Choroid plexus epithelial cell (primary cell): Measurements from ENCODE around the gene TNFSF9.

Experiments used
- DNase-seq: peaks from one replicate; pipeline ENCODE4 v3.0.0-alpha.2; 2010; ENCODE audit warnings: low read depth
- H3K4me3 ChIP-seq: 2 replicates; pipeline ENCODE4 v1.5.1; 2011; ENCODE audit warnings: low read depth, mild to moderate bottlenecking, control low read depth, low read length, moderate library complexity
- TF ChIP-seq, protein P1 (sequence below): conservative IDR thresholded peaks from 2 replicates; pipeline ENCODE4 v1.5.1; 2011; ENCODE audit warnings: low read depth, mild to moderate bottlenecking, control low read depth, inconsistent platforms, low read length, moderate library complexity

TNFSF9 gene

DNA sequence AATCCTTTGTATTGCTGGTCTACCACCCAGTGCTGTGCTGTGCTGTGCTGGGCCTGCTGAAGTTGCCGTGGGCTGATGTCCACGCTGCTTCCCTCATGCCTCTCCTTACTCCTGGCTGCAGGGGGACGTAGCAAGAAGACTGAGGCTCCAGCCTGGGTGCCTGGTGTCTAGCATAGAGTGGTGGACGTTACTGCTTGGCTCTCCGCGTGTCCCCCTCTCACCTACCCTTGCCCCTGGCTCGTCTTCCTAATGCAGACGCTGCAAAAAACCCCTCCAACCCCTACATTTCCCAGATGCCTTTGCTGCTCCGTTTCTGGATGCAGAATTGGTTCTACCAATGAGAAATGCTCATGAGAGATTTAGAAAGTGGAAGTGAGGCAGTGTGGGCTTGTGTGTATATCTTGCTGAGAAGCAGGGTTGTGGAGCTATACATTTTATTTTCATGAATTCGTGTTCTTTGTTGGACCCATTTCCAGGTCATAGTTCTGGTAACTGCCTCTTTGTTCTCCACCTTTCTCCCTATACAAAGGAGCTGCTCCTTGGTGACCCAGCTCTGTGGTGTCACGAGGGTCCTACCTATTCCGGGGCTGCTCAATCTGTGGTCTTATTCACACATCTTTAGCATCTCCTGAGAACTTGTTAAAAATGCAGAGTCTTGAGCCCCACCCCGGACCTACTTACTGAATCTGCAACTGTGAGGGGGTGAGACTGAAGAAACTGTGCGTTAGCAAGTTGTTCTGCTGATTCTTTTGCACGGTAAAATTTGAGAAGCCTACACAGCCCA, 41.4 kb upstream of the TNFSF9 start:
- H3K4me3 ChIP-seq: no peak overlapping the region
- TF ChIP-seq, protein P1, sequence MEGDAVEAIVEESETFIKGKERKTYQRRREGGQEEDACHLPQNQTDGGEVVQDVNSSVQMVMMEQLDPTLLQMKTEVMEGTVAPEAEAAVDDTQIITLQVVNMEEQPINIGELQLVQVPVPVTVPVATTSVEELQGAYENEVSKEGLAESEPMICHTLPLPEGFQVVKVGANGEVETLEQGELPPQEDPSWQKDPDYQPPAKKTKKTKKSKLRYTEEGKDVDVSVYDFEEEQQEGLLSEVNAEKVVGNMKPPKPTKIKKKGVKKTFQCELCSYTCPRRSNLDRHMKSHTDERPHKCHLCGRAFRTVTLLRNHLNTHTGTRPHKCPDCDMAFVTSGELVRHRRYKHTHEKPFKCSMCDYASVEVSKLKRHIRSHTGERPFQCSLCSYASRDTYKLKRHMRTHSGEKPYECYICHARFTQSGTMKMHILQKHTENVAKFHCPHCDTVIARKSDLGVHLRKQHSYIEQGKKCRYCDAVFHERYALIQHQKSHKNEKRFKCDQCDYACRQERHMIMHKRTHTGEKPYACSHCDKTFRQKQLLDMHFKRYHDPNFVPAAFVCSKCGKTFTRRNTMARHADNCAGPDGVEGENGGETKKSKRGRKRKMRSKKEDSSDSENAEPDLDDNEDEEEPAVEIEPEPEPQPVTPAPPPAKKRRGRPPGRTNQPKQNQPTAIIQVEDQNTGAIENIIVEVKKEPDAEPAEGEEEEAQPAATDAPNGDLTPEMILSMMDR: no peak
- no peak for DNase-seq

DNA sequence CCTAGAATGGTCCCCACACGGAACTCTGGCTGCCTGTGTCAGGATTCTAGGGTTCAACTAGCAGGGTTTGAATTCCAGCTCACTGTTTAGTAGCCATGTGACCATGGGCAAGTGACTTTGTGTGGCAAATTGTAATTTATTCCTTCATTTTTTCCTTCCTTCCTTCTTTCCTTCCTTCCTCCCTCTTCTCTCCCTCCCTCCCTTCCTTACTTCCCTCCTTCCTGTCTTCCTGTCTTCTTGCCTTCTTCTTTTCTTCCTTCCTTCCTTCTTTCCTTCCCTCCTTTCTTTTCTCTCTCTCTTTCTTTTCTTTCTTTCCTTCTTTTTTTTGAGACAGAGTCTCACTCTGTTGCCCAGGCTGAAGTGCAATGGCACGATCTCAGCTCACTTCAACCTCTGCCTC, 40.7 kb upstream of the TNFSF9 start:
- H3K4me3 ChIP-seq: no peak overlapping the region
- TF ChIP-seq, protein P1: no peak
- DNase-seq: no peak

DNA sequence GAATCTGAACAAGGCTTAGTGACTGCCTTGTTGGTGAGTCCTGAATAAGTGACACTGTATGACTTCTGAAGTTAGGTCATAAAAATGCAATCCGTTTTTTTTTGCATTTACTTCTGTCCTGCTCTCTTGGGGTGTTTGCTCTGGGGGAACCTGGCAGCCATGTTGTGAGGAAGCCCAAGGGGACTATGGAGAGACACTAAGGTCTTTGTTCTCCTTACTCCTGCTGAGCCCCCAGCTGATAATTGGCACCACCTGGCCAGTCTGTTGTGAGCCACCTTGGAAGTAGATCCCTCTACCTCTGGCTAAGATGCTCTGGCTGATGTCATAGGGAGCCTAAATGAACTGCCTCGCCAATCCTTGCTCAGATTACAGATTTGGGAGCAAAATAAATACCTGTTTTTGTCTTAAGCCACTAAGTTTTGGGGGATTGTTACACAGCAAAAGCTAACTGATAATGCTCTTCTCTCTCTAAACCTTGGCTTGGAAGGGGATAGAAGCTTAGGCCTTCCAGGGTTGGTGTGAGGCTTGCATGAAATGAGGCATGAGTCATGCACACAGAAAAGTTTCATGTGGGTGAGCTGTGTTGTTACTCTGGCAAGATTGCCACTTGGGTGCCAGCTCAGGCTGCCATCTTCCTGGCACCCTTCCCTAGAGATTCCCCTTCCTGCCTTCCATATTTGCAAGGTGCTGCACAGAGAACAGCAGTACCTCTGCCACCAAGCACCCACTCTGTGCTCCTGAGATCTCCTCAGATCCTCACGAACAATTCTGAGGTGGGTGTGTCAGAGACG, 38.8 kb upstream of the TNFSF9 start:
- H3K4me3 ChIP-seq: no peak overlapping the region
- no peak for DNase-seq
- TF ChIP-seq, protein P1: no peak

DNA sequence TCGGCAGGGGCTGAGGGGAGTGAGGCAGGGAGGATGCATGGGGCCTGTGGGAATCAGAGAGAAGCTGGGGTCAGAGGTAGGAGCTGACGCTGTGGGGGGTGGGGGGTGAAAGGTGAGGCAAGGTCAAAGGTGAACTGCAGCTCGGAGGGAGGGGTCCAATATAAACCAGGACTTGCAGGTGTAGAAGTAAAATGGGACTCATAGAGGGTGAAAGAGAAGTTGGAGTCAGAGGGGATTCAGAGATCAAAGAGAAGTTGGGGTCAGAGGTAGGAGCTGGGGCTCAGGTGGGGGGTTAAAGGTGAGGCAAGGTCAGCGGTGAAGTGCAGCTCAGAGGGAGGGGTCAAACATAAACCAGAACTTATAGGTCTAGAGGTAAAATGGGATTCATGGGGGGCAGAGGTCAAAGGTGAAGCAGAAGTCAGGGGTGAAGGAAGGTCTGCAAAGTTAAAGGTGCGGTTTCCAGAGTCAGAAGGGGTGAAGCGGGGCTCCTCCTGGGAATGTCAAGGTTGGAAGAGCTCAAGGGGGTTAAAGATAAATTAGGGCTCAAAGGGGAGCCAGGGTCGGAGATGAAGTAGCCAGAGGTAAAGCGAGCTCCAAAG, 36.3 kb upstream of the TNFSF9 start:
- H3K4me3 ChIP-seq: no peak overlapping the region
- TF ChIP-seq, protein P1: no peak
- no peak for DNase-seq

DNA sequence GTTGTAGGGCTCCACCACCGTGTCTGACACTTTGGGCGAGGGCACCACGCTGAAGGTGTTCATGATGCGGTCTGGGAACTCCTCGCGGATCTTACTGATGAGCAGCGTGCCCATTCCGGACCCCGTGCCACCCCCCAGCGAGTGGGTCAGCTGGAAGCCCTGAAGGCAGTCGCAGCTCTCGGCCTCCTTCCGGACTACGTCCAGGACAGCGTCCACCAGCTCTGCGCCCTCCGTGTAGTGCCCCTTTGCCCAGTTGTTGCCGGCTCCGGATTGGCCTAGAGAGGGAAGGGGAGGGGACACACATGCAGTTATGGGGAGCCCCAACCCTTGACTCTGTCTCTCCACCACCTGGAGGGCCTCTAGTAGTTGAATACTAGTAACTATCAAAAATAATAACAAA, 34.9 kb upstream of the TNFSF9 start:
- TF ChIP-seq, protein P1: no peak
- no peak for DNase-seq
- H3K4me3 ChIP-seq: no peak overlapping the region

DNA sequence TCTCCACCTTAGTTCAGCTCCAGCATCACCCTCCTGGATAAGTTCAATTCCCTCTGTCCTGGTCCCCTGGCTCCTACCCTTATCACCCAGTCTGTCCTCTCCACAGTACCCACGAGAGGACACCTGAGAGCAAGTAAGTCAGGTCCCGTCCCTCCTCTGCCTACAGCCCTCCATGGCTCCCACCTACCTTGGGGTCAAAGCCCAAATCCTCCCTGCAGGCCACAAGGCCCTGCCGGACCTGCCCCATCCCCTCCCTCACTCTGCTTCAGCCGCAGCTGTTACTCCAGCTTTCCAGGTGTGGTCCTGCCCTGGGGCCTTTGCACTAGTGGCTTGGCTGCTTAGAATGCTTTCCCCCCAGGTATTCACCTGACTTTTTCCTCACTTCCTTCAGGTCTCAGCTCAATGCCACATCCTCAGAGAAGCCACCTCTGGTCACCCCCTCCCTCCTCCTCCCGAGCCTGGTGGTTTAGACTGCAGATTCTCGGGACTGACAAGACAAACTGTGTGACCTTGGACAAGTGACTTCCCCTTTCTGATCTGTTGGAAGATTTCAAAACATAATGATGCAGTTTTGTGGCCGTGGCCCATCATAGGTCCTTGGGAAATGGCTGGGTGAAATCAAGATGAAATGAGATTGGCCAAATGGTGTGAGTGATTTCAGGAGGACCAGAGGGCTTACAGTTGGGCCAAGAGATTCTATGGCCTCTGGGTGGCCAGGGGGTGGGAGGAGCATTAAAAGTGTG, 32.4 kb upstream of the TNFSF9 start:
- no peak for DNase-seq
- TF ChIP-seq, protein P1: no peak
- H3K4me3 ChIP-seq: no peak overlapping the region
